Ovary (tissue), 3 donors: Measurements from ENCODE around the gene MMEL1.

Experiments
- EP300 ChIP-seq: sonication (generic); formaldehyde crosslinking; IDR thresholded peaks from one replicate; pipeline ENCODE4 v1.6.1; 2017; ENCODE audit warnings: antibody characterized with exemption
- POLR2A ChIP-seq: fragments of 450-650 bp; IDR thresholded peaks from one replicate; pipeline ENCODE4 v1.6.1; 2017; ENCODE audit warnings: antibody characterized with exemption, mild to moderate bottlenecking, moderate library complexity
- TF ChIP-seq, protein P1 (sequence below), 3 donors: fragments of 450-650 bp in 2 of 3; fragments of 200-600 bp in 1 of 3; IDR thresholded peaks; one replicate each; pipeline versions ENCODE4 v1.5.1 to v1.8.0; 2016 to 2022; ENCODE audit warnings: antibody characterized with exemption in 3 of 3, mild to moderate bottlenecking in 1 of 3
- donor health status: DM: no; HTN: no; CAD: no.

DNA sequence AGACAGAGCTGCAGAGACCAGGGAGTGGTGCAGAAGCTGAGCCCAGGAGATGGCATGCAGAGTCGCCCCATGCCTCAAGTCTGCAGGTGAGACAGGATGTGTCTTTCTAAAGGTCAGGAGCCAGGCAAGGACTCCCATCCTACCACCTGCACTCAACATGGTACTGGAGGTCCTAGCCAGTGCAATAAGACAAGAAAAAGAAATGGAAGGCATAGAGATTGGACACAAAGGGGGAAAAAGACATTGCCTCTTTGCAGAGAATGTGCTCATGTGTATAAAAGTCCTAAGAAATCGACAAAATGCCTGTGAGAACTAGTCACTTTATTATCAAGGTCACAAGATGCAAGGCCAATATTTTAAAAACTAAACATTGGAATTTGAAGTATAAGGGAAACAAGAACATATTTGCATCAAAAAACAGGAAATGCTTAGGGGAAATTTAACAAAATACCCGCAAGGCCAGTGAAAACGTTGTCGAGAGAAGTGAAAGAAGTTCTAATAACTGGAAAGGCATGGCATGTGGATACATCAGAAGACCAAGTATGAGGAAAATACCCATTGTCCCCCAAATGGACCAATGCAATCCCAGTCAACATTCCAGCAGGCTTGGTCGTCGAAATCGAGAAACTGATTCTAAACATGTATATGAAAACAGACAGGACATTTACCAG, 59.4 kb downstream of the MMEL1 start:
- TF ChIP-seq, protein P1, sequence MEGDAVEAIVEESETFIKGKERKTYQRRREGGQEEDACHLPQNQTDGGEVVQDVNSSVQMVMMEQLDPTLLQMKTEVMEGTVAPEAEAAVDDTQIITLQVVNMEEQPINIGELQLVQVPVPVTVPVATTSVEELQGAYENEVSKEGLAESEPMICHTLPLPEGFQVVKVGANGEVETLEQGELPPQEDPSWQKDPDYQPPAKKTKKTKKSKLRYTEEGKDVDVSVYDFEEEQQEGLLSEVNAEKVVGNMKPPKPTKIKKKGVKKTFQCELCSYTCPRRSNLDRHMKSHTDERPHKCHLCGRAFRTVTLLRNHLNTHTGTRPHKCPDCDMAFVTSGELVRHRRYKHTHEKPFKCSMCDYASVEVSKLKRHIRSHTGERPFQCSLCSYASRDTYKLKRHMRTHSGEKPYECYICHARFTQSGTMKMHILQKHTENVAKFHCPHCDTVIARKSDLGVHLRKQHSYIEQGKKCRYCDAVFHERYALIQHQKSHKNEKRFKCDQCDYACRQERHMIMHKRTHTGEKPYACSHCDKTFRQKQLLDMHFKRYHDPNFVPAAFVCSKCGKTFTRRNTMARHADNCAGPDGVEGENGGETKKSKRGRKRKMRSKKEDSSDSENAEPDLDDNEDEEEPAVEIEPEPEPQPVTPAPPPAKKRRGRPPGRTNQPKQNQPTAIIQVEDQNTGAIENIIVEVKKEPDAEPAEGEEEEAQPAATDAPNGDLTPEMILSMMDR (IDR thresholded peaks at IDR 0.05), result no peak
- no peak for TF ChIP-seq EP300
- TF ChIP-seq POLR2A, result no peak
